Ovary (tissue), 3 donors: ENCODE data around the gene SFN.

Experiments used
- CTCF ChIP-seq, 3 donors: fragments of 450-650 bp in 2 of 3; fragments of 200-600 bp in 1 of 3; IDR thresholded peaks; one replicate each; pipeline versions ENCODE4 v1.5.1 to v1.8.0; 2016 to 2022; ENCODE audit warnings: antibody characterized with exemption in 3 of 3, mild to moderate bottlenecking in 1 of 3
- POLR2A ChIP-seq: fragments of 450-650 bp; IDR thresholded peaks from one replicate; pipeline ENCODE4 v1.6.1; 2017; ENCODE audit warnings: antibody characterized with exemption, mild to moderate bottlenecking, moderate library complexity
- donor health status: DM: no; HTN: no; CAD: no.

GRCh38 chr1:26839339-26839722 is 23.6 kb upstream of the SFN start:
- TF ChIP-seq CTCF (IDR thresholded peaks at IDR 0.05) (no peak), POLR2A (no peak)
